Sigmoid colon (tissue), 4 donors: Measurements from ENCODE around the gene UBTD1.

Experiments used
- EP300 ChIP-seq, 4 donors: sonication (generic); formaldehyde crosslinking; IDR thresholded peaks; one replicate each; pipeline ENCODE4 v1.6.1; 2017; ENCODE audit warnings: antibody characterized with exemption in 4 of 4
- POLR2A ChIP-seq, 2 donors: fragments of 450-650 bp; IDR thresholded peaks; one replicate each; pipeline ENCODE4 v1.6.1; 2016; ENCODE audit warnings: antibody characterized with exemption in 2 of 2, mild to moderate bottlenecking in 2 of 2, moderate library complexity in 2 of 2

DNA sequence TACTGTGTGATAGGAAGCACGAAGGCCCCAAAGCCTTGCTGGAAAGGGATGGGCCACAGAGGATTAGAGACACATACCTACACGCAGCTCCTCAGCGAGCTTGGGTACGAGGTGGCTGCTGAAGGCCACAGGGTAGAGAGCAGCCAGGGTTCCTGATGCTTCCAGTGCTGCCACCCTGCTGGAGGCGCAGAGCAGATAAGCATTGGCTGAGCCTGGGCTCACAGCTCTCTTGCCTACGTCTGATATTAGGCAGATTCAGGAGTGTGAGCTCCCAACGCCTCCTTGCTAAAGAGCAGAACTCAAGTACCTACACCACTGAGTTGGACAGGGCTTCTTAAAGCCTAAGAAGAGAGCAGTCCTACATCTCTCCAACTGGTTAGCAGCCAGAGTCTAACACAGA lies 32.7 kb upstream of the UBTD1 start:
- TF ChIP-seq EP300 (IDR thresholded peaks at IDR 0.05) (no peak), POLR2A (IDR thresholded peaks at IDR 0.05) (no peak)
